NCI-H2107 treated with DMSO at 0.1 percent for 48 hours (cell line): ENCODE results near the gene SP5.
"Not testable (repeated sequence)": the region's sequence is repeated elsewhere in the genome, so short reads cannot be mapped to it uniquely, and the experiment has no call there.

Experiments
- DNase-seq: peaks from one replicate; lab custom pipeline; 2025; ENCODE audit not compliant: unreplicated experiment; lab: John Stamatoyannopoulos, UW

SP5 gene

GRCh38 chr2:170711196-170711773, 3.9 kb upstream of the SP5 start:
- no peak for DNase-seq

- DNase-seq, result peak; percentile 8
Observed at GRCh38 chr2:170711774-170712652, 3.1 kb upstream of the SP5 start.

GRCh38 chr2:170712653-170713542, 2.2 kb upstream of the SP5 start:
- no peak for DNase-seq

- no peak for DNase-seq
Observed at GRCh38 chr2:170713543-170714380, 1.4 kb upstream of the SP5 start.

GRCh38 chr2:170714381-170715061, 616 bp upstream of the SP5 start:
- no peak for DNase-seq

- DNase-seq, result no peak
Observed at GRCh38 chr2:170715932-170716777, 1.0 kb downstream of the SP5 start.

GRCh38 chr2:170716851-170717598, 1.9 kb downstream of the SP5 start:
- DNase-seq, result no peak

GRCh38 chr2:170717599-170717963, 2.4 kb downstream of the SP5 start:
- no peak for DNase-seq

- no peak for DNase-seq
Observed at GRCh38 chr2:170717991-170718589, 3.0 kb downstream of the SP5 start.

- DNase-seq, result no peak
Observed at GRCh38 chr2:170719810-170720209, 4.7 kb downstream of the SP5 start.

GRCh38 chr2:170721678-170722077, 6.5 kb downstream of the SP5 start:
- DNase-seq, result no peak

- no peak for DNase-seq
Observed at GRCh38 chr2:170722301-170722700, 7.2 kb downstream of the SP5 start.

GRCh38 chr2:170723446-170723958, 8.4 kb downstream of the SP5 start:
- no peak for DNase-seq

- no peak for DNase-seq
Observed at GRCh38 chr2:170733798-170734600, 18.9 kb downstream of the SP5 start.

- DNase-seq, result not testable (repeated sequence)
Observed at GRCh38 chr2:170734601-170735000, 19.5 kb downstream of the SP5 start.

- no peak for DNase-seq
Observed at GRCh38 chr2:170736628-170737027, 21.5 kb downstream of the SP5 start.

- DNase-seq, result no peak
Observed at GRCh38 chr2:170737406-170737805, 22.3 kb downstream of the SP5 start.
